ENCODE measurements around the gene ZDHHC11B. TPM values are rescaled to one million over a fixed set of nuclear protein-coding genes. Genes with fewer than 3 reads are reported as not detected.
"Not testable (repeated sequence)": the region's sequence is repeated elsewhere in the genome, so short reads cannot be mapped to it uniquely, and the experiment has no call there.

ZDHHC11B gene
- total and polyA plus RNA-seq, 3 donors from 2014 or later, result 3.0 to 9.0 (median 4.6) TPM

GRCh38 chr5:816176-816575 is 31.6 kb upstream of the ZDHHC11B start:
- no peak for DNase-seq
- Histone ChIP-seq H3K4me3 (no peak overlapping the region), H3K27ac (no peak overlapping the region), H3K4me1 (no peaks in the 10 kb centered on the region), H3K9me3 (no peaks in the 10 kb centered on the region), H3K27me3 (no peaks in the 10 kb centered on the region), H3K36me3 (ENCODE audit: low read depth, missing control alignments) (no peaks in the 10 kb centered on the region)
- WGBS, 2 donors, result 93% methylated on average over 15 of the region's 15 CpGs
- TF ChIP-seq POLR2A (IDR thresholded peaks at IDR 0.05), result no peak
- TF ChIP-seq CTCF (IDR thresholded peaks at IDR 0.05), result no peak
- intact Hi-C loops (cut with DNase I; ENCODE audit: low total_unique reads), result no loop called here

- no peak for DNase-seq
- no peak overlapping the region for H3K27ac ChIP-seq
- no peak for TF ChIP-seq CTCF (IDR thresholded peaks at IDR 0.05)
- TF ChIP-seq POLR2A (IDR thresholded peaks at IDR 0.05), result no peak
- no peaks in the 10 kb centered on the region for H3K9me3 ChIP-seq
- no peaks in the 10 kb centered on the region for H3K36me3 ChIP-seq (ENCODE audit: low read depth, missing control alignments)
- intact Hi-C loops (cut with DNase I; ENCODE audit: low total_unique reads), result no loop called here
- H3K27me3 ChIP-seq, result no peaks in the 10 kb centered on the region
- H3K4me1 ChIP-seq, result no peaks in the 10 kb centered on the region
- WGBS, 2 donors, result 95 to 96% methylated on average over 3 of the region's 3 CpGs
- no peak overlapping the region for H3K4me3 ChIP-seq
Measured at GRCh38 chr5:815449-815848, 30.9 kb upstream of the ZDHHC11B start.

GRCh38 chr5:813575-813974 is 29.0 kb upstream of the ZDHHC11B start:
- H3K4me1 ChIP-seq; H3K4me3 ChIP-seq; H3K36me3 ChIP-seq (ENCODE audit: low read depth, missing control alignments); H3K27ac ChIP-seq; H3K27me3 ChIP-seq; H3K9me3 ChIP-seq; DNase-seq; intact Hi-C loops (cut with DNase I; ENCODE audit: low total_unique reads): not testable (repeated sequence)
- WGBS, 2 donors, result 94 to 96% methylated on average over 2 of the region's 5 CpGs

GRCh38 chr5:811384-811783 is 26.9 kb upstream of the ZDHHC11B start:
- H3K4me1 ChIP-seq; H3K27ac ChIP-seq; H3K9me3 ChIP-seq; H3K36me3 ChIP-seq (ENCODE audit: low read depth, missing control alignments); H3K4me3 ChIP-seq; intact Hi-C loops (cut with DNase I; ENCODE audit: low total_unique reads); DNase-seq; H3K27me3 ChIP-seq: not testable (repeated sequence)
- 87 to 92% methylated on average over 3 to 7 of the region's 9 CpGs for WGBS, 2 donors

GRCh38 chr5:807719-808514 is 23.4 kb upstream of the ZDHHC11B start:
- 64 to 80% methylated on average over 5 to 6 of the region's 10 CpGs for WGBS, 2 donors
- DNase-seq; intact Hi-C loops (cut with DNase I; ENCODE audit: low total_unique reads); H3K27me3 ChIP-seq; H3K4me3 ChIP-seq; H3K36me3 ChIP-seq (ENCODE audit: low read depth, missing control alignments); H3K27ac ChIP-seq; H3K9me3 ChIP-seq; H3K4me1 ChIP-seq: not testable (repeated sequence)

GRCh38 chr5:801472-801871 is 16.9 kb upstream of the ZDHHC11B start:
- H3K36me3 ChIP-seq (ENCODE audit: low read depth, missing control alignments), result no peaks in the 10 kb centered on the region
- H3K9me3 ChIP-seq, result no peaks in the 10 kb centered on the region
- intact Hi-C loops (cut with DNase I; ENCODE audit: low total_unique reads), result no loop called here
- TF ChIP-seq POLR2A (IDR thresholded peaks at IDR 0.05) (no peak), CTCF (IDR thresholded peaks at IDR 0.05) (no peak)
- no peak overlapping the region for H3K4me3 ChIP-seq
- peak overlapping the region in 1 of 2 donors; percentile 44 for H3K27ac ChIP-seq
- no peaks in the 10 kb centered on the region for H3K27me3 ChIP-seq
- DNase-seq, result no peak
- 75% methylated on average over 6 of the region's 6 CpGs for WGBS, 2 donors
- no peaks in the 10 kb centered on the region for H3K4me1 ChIP-seq

- 62 to 63% methylated on average over 3 to 4 of the region's 4 CpGs for WGBS, 2 donors
- intact Hi-C loops (cut with DNase I; ENCODE audit: low total_unique reads); H3K27me3 ChIP-seq; H3K36me3 ChIP-seq (ENCODE audit: low read depth, missing control alignments); H3K9me3 ChIP-seq; H3K4me3 ChIP-seq; DNase-seq; H3K4me1 ChIP-seq: not testable (repeated sequence)
- H3K27ac ChIP-seq, result peak overlapping the region in 1 of 2 donors; percentile 44
Measured at GRCh38 chr5:801055-801454, 16.5 kb upstream of the ZDHHC11B start.

GRCh38 chr5:798505-799138 is 14.1 kb upstream of the ZDHHC11B start:
- 60 to 67% methylated on average over 5 to 6 of the region's 6 CpGs for WGBS, 2 donors
- H3K4me3 ChIP-seq; DNase-seq; intact Hi-C loops (cut with DNase I; ENCODE audit: low total_unique reads); H3K36me3 ChIP-seq (ENCODE audit: low read depth, missing control alignments); H3K27me3 ChIP-seq; H3K27ac ChIP-seq; H3K9me3 ChIP-seq; H3K4me1 ChIP-seq: not testable (repeated sequence)

- H3K27me3 ChIP-seq; H3K4me3 ChIP-seq; intact Hi-C loops (cut with DNase I; ENCODE audit: low total_unique reads); DNase-seq; H3K36me3 ChIP-seq (ENCODE audit: low read depth, missing control alignments); H3K27ac ChIP-seq; H3K9me3 ChIP-seq; H3K4me1 ChIP-seq: not testable (repeated sequence)
- WGBS, 2 donors, result 78 to 81% methylated on average over 3 of the region's 4 CpGs
Measured at GRCh38 chr5:797986-798385, 13.5 kb upstream of the ZDHHC11B start.
